GM23338 (cell line): ENCODE measurements around the gene SYNE2. TPM values are rescaled to one million over a fixed set of nuclear protein-coding genes. Genes with fewer than 3 reads are reported as not detected.

Source experiments
- ATAC-seq: fragments of 200-7000 bp; cut with Tn5 transposase; 3 replicates; pipeline ENCODE4 v1.9.1; 2020
- DNase-seq: peaks from one replicate; pipeline ENCODE4 v3.0.0-alpha.2; 2015; ENCODE audit warnings: low spot score
- H2AFZ ChIP-seq: fragments of 200-600 bp; sonication (generic); 2 replicates; pipeline ENCODE4 v1.8.0; 2016; ENCODE audit warnings: antibody characterized with exemption, mild to moderate bottlenecking, moderate library complexity
- H3F3A ChIP-seq: fragments of 200-600 bp; sonication (generic); replicated peaks from 2 replicates; pipeline ENCODE4 v1.8.0; 2017; ENCODE audit warnings: antibody characterized with exemption, mixed run types, low read depth
- H3K27ac ChIP-seq: fragments of 200-600 bp; sonication (generic); 2 replicates; pipeline ENCODE4 v1.6.1; 2016; ENCODE audit warnings: low read depth
- H3K27me3 ChIP-seq: fragments of 200-600 bp; sonication (generic); 2 replicates; pipeline ENCODE4 v1.8.0; 2016; ENCODE audit warnings: mild to moderate bottlenecking, mixed run types, moderate library complexity; ENCODE audit not compliant: insufficient read depth
- H3K36me3 ChIP-seq: fragments of 200-600 bp; sonication (generic); 2 replicates; pipeline ENCODE4 v1.8.0; 2016; ENCODE audit warnings: mild to moderate bottlenecking; ENCODE audit not compliant: insufficient read depth
- H3K4me1 ChIP-seq: fragments of 200-600 bp; sonication (generic); 2 replicates; pipeline ENCODE4 v1.8.0; 2016; ENCODE audit warnings: mild to moderate bottlenecking, moderate library complexity; ENCODE audit not compliant: insufficient read depth
- H3K4me2 ChIP-seq: fragments of 200-600 bp; sonication (generic); 2 replicates; pipeline ENCODE4 v1.7.1; 2017; ENCODE audit warnings: mixed run types
- H3K4me3 ChIP-seq: fragments of 200-600 bp; sonication (generic); 2 replicates; pipeline ENCODE4 v1.6.1; 2016; ENCODE audit warnings: mixed run types
- H3K79me2 ChIP-seq: fragments of 200-600 bp; sonication (generic); replicated peaks from 2 replicates; pipeline ENCODE4 v1.8.0; 2017; ENCODE audit warnings: mild to moderate bottlenecking; ENCODE audit not compliant: insufficient read depth
- H3K9me2 ChIP-seq: fragments of 200-600 bp; sonication (generic); 2 replicates; pipeline ENCODE4 v1.8.0; 2017; ENCODE audit not compliant: insufficient read depth
- H4K20me1 ChIP-seq: fragments of 200-600 bp; sonication (generic); replicated peaks from 2 replicates; pipeline ENCODE4 v1.8.0; 2017; ENCODE audit warnings: mild to moderate bottlenecking; ENCODE audit not compliant: insufficient read depth
- H3K27ac Mint-ChIP-seq: 2 replicates; pipeline ENCODE4 v1.8.0; 2020; ENCODE audit warnings: inconsistent platforms, mild to moderate bottlenecking, moderate library complexity, mixed read lengths
- H3K27me3 Mint-ChIP-seq: 3 replicates; pipeline ENCODE4 v1.8.0; 2022; ENCODE audit warnings: low read depth, mild to moderate bottlenecking, moderate library complexity, mixed read lengths, inconsistent platforms; ENCODE audit not compliant: insufficient read depth, poor library complexity
- H3K36me3 Mint-ChIP-seq: 3 replicates; pipeline ENCODE4 v1.8.0; 2021; ENCODE audit warnings: low read depth, mild to moderate bottlenecking, inconsistent platforms, moderate library complexity, mixed read lengths
- H3K4me1 Mint-ChIP-seq: 3 replicates; pipeline ENCODE4 v1.8.0; 2020; ENCODE audit warnings: mild to moderate bottlenecking, inconsistent platforms, mixed read lengths
- H3K4me3 Mint-ChIP-seq: 3 replicates; pipeline ENCODE4 v1.8.0; 2021; ENCODE audit warnings: moderate library complexity, mild to moderate bottlenecking, inconsistent platforms, mixed read lengths
- H3K9me3 Mint-ChIP-seq: 3 replicates; pipeline ENCODE4 v1.8.0; 2020; ENCODE audit warnings: moderate library complexity, mild to moderate bottlenecking, inconsistent platforms, mixed read lengths
- CREB1 ChIP-seq: fragments of 250-450 bp; sonication (Bioruptor Pico); IDR thresholded peaks from 2 replicates; pipeline ENCODE4 v1.5.0; 2020; ENCODE audit warnings: low read depth, mild to moderate bottlenecking, moderate library complexity
- ETS1 ChIP-seq: IDR thresholded peaks from 2 replicates; pipeline ENCODE4 v1.6.1; 2016; ENCODE audit warnings: antibody characterized with exemption
- EZH2 ChIP-seq: fragments of 200-600 bp; sonication (generic); IDR thresholded peaks from one replicate; pipeline ENCODE4 v1.8.0; 2017; ENCODE audit warnings: antibody characterized with exemption, mild to moderate bottlenecking, low read depth; ENCODE audit not compliant: unreplicated experiment
- EZH2phosphoT487 ChIP-seq: fragments of 200-600 bp; sonication (generic); IDR thresholded peaks from one replicate; pipeline ENCODE4 v1.8.1; 2018; ENCODE audit warnings: antibody characterized with exemption; ENCODE audit not compliant: unreplicated experiment
- JUNB ChIP-seq: IDR thresholded peaks from one replicate; pipeline ENCODE4 v1.6.1; 2016; ENCODE audit warnings: antibody characterized with exemption; ENCODE audit not compliant: unreplicated experiment
- NANOG ChIP-seq: IDR thresholded peaks from 2 replicates; pipeline ENCODE4 v1.6.1; 2016; ENCODE audit warnings: antibody characterized with exemption, borderline replicate concordance
- POLR2AphosphoS5 ChIP-seq: IDR thresholded peaks from 2 replicates; pipeline ENCODE4 v1.6.1; 2016; ENCODE audit warnings: antibody characterized with exemption, low read depth
- STAT1 ChIP-seq: IDR thresholded peaks from one replicate; pipeline ENCODE4 v1.6.1; 2016; ENCODE audit warnings: antibody characterized with exemption; ENCODE audit not compliant: unreplicated experiment
- ZNF114 ChIP-seq: fragments of 250-450 bp; sonication (Bioruptor Pico); IDR thresholded peaks from 2 replicates; pipeline ENCODE4 v1.5.0; 2020; ENCODE audit warnings: mild to moderate bottlenecking, moderate library complexity
- ZNF331 ChIP-seq: fragments of 250-450 bp; sonication (Bioruptor Pico); IDR thresholded peaks from 2 replicates; pipeline ENCODE4 v1.5.0; 2020; ENCODE audit warnings: low read depth, mild to moderate bottlenecking, moderate library complexity
- ZNF462 ChIP-seq: fragments of 250-450 bp; sonication (Bioruptor Pico); IDR thresholded peaks from 2 replicates; pipeline ENCODE4 v1.5.0; 2020; ENCODE audit warnings: mild to moderate bottlenecking, moderate library complexity
- polyA plus RNA-seq: library from polyadenylated mRNA; unstranded; fragments of >200 nt; fragmentation: Nextera tagmentation; extraction: Ambion mirVana; gene quantifications from 2 replicates; pipeline ENCODE4 v1.2.1, GENCODE V29; 2016
- total RNA-seq: library from RNA; depleted of rRNA; stranded (reverse); fragments of >200 nt; shearing (Covaris generic); gene quantifications from 2 replicates; pipeline ENCODE4 v1.2.3, GENCODE V29; 2014
- TF ChIP-seq, protein P1 (sequence below), 2 experiments: fragments of 200-600 bp in 1 of 2; sonication (generic) in 1 of 2; conservative IDR thresholded peaks; 2 replicates each; pipeline versions ENCODE4 v1.5.1 to v1.6.1; 2016 to 2017; ENCODE audit warnings: antibody characterized with exemption in 2 of 2, low read depth in 2 of 2, mild to moderate bottlenecking in 2 of 2, moderate library complexity in 1 of 2
- TF ChIP-seq, protein P2 (sequence below): IDR thresholded peaks from one replicate; pipeline ENCODE4 v1.6.1; 2018; ENCODE audit warnings: antibody characterized with exemption; ENCODE audit not compliant: unreplicated experiment

SYNE2 gene
- total and polyA plus RNA-seq, 2 experiments from 2014 or later: 34.3 to 86.5 TPM

DNA sequence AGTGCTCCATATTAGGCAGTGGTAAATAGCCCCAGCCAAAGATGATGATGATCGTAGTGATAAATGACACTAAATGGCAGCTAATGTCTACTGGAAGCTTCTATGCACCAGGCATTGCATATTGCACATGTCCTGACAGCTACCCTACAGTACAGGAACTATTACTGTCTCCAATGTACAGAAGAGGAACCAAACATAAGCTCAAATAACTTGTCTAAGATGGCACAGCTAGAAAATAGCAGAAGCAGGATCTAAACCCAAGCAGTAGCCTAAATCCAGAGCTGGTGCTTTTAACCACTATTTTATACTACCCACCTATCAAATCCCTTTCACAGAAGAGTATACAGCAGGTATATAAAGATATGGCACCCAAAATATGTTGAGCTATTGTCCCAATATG, 412.4 kb downstream of the SYNE2 start:
- Histone ChIP-seq H3K27me3 (no peaks in the 10 kb centered on the region), H3F3A (no peaks in the 10 kb centered on the region), H2AFZ (no peak overlapping the region), H3K79me2 (no peaks in the 10 kb centered on the region), H3K9me2 (no peaks in the 10 kb centered on the region; the same call in 1 of the 2 replicates), H3K4me1 (no peaks in the 10 kb centered on the region), H3K4me3 (no peak overlapping the region), H4K20me1 (no peaks in the 10 kb centered on the region), H3K36me3 (no peaks in the 10 kb centered on the region), H3K27ac (no peak overlapping the region), H3K4me2 (no peak overlapping the region)
- no peaks in the 10 kb centered on the region for H3K4me1 Mint-ChIP-seq
- DNase-seq (no peak), ATAC-seq (no peak)
- TF ChIP-seq EZH2 (no peak), NANOG (no peak), EZH2phosphoT487 (no peak), CREB1 (no peak), POLR2AphosphoS5 (no peak), ZNF331 (CRISPR knock-in tag) (no peak), STAT1 (no peak), ZNF114 (CRISPR knock-in tag) (no peak), JUNB (no peak), ZNF462 (CRISPR knock-in tag) (no peak), ETS1 (no peak)
- TF ChIP-seq, protein P1, sequence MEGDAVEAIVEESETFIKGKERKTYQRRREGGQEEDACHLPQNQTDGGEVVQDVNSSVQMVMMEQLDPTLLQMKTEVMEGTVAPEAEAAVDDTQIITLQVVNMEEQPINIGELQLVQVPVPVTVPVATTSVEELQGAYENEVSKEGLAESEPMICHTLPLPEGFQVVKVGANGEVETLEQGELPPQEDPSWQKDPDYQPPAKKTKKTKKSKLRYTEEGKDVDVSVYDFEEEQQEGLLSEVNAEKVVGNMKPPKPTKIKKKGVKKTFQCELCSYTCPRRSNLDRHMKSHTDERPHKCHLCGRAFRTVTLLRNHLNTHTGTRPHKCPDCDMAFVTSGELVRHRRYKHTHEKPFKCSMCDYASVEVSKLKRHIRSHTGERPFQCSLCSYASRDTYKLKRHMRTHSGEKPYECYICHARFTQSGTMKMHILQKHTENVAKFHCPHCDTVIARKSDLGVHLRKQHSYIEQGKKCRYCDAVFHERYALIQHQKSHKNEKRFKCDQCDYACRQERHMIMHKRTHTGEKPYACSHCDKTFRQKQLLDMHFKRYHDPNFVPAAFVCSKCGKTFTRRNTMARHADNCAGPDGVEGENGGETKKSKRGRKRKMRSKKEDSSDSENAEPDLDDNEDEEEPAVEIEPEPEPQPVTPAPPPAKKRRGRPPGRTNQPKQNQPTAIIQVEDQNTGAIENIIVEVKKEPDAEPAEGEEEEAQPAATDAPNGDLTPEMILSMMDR (conservative IDR thresholded peaks at IDR 0.05; ENCODE audit: low read depth in 2 of 2): no peak
- TF ChIP-seq, protein P2, sequence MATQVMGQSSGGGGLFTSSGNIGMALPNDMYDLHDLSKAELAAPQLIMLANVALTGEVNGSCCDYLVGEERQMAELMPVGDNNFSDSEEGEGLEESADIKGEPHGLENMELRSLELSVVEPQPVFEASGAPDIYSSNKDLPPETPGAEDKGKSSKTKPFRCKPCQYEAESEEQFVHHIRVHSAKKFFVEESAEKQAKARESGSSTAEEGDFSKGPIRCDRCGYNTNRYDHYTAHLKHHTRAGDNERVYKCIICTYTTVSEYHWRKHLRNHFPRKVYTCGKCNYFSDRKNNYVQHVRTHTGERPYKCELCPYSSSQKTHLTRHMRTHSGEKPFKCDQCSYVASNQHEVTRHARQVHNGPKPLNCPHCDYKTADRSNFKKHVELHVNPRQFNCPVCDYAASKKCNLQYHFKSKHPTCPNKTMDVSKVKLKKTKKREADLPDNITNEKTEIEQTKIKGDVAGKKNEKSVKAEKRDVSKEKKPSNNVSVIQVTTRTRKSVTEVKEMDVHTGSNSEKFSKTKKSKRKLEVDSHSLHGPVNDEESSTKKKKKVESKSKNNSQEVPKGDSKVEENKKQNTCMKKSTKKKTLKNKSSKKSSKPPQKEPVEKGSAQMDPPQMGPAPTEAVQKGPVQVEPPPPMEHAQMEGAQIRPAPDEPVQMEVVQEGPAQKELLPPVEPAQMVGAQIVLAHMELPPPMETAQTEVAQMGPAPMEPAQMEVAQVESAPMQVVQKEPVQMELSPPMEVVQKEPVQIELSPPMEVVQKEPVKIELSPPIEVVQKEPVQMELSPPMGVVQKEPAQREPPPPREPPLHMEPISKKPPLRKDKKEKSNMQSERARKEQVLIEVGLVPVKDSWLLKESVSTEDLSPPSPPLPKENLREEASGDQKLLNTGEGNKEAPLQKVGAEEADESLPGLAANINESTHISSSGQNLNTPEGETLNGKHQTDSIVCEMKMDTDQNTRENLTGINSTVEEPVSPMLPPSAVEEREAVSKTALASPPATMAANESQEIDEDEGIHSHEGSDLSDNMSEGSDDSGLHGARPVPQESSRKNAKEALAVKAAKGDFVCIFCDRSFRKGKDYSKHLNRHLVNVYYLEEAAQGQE: no peak
- peaks cover 5% of the 10 kb centered on the region for H3K27me3 Mint-ChIP-seq
- no peaks in the 10 kb centered on the region for H3K9me3 Mint-ChIP-seq
- H3K36me3 Mint-ChIP-seq: no peaks in the 10 kb centered on the region
- no peak overlapping the region for H3K27ac Mint-ChIP-seq
- no peak overlapping the region for H3K4me3 Mint-ChIP-seq
